ENCODE measurements around the gene UGT1A4. TPM values are rescaled to one million over a fixed set of nuclear protein-coding genes. Genes with fewer than 3 reads are reported as not detected.
A peak's percentile ranks its signal among the peaks of the same experiment; 100 is the strongest.

UGT1A4 gene
- total RNA-seq, 2 experiments from 2014 or later = not detected

DNA sequence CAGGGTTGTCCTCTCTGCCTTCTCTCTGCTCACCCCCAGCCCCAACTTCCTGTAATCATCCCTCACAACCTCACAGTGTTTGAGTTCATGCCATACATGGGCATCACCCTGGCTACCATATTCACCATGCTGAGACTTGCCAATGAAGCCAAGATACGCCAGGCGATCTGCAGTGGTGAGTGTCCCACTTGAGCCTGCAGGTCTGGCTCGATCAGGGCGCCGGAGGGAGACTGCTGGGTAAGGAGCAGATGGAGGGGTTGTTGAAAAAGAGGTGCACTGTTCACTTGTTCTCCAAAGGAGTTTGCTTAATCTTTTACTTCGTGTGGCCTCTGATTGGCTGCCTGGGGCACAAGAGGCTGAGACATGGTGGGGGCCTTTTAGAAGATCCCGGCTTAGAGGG, 74.2 kb downstream of the UGT1A4 start:
- Mint-ChIP-seq H3K27ac (no peak overlapping the region), H3K9me3 (no peaks in the 10 kb centered on the region), H3K4me1 (ENCODE audit: low read depth) (no peaks in the 10 kb centered on the region), H3K4me3 (no peak overlapping the region), H3K27me3 (no peaks in the 10 kb centered on the region), H3K36me3 (ENCODE audit: low read depth) (no peaks in the 10 kb centered on the region)
- ATAC-seq (ENCODE audit: poor library complexity) = no peak
- intact Hi-C loops (cut with DNase I, micrococcal nuclease) = no loop called here
- Histone ChIP-seq H3K4me1 (ENCODE audit: insufficient read depth, low read length) (no peaks in the 10 kb centered on the region), H3K27ac (ENCODE audit: low read depth in 1 of 2, low read length in 2 of 2) (no peak overlapping the region), H3K9me3 (ENCODE audit: control insufficient read depth in 1 of 2, insufficient read depth in 1 of 2, low read length in 2 of 2) (peaks cover 0 to 8% of the 10 kb centered on the region in 2 experiments), H3K36me3 (ENCODE audit: insufficient read depth, low read length) (no peaks in the 10 kb centered on the region), H3K4me3 (ENCODE audit: low read length) (no peak overlapping the region), H3K27me3 (ENCODE audit: control insufficient read depth in 1 of 2, insufficient read depth in 2 of 2, low read length in 2 of 2) (no peaks in the 10 kb centered on the region)
- TF ChIP-seq CTCF (IDR thresholded peaks at IDR 0.05) = no peak
- ChIA-PET POLR2A (no interaction called here), CTCF (no interaction called here)
- DNase-seq = no peak

- no peak overlapping the region for H3K4me3 Mint-ChIP-seq
- no peaks in the 10 kb centered on the region for H3K4me1 Mint-ChIP-seq (ENCODE audit: low read depth)
- DNase-seq (no peak), ATAC-seq (ENCODE audit: poor library complexity) (no peak)
- H3K27me3 ChIP-seq (ENCODE audit: control insufficient read depth in 1 of 2, insufficient read depth in 2 of 2, low read length in 2 of 2) = no peaks in the 10 kb centered on the region
- ChIA-PET POLR2A (no interaction called here), CTCF (no interaction called here)
- H3K27me3 Mint-ChIP-seq = no peaks in the 10 kb centered on the region
- H3K4me1 ChIP-seq (ENCODE audit: insufficient read depth, low read length) = no peaks in the 10 kb centered on the region
- H3K4me3 ChIP-seq (ENCODE audit: low read length) = no peak overlapping the region
- H3K27ac Mint-ChIP-seq = no peak overlapping the region
- peaks cover 0 to 8% of the 10 kb centered on the region in 2 experiments for H3K9me3 ChIP-seq (ENCODE audit: control insufficient read depth in 1 of 2, insufficient read depth in 1 of 2, low read length in 2 of 2)
- no peak overlapping the region for H3K27ac ChIP-seq (ENCODE audit: low read depth in 1 of 2, low read length in 2 of 2)
- H3K36me3 Mint-ChIP-seq (ENCODE audit: low read depth) = no peaks in the 10 kb centered on the region
- intact Hi-C loops (cut with DNase I, micrococcal nuclease) = no loop called here
- no peak for TF ChIP-seq CTCF (IDR thresholded peaks at IDR 0.05)
- H3K9me3 Mint-ChIP-seq = no peaks in the 10 kb centered on the region
- H3K36me3 ChIP-seq (ENCODE audit: insufficient read depth, low read length) = no peaks in the 10 kb centered on the region
These were observed 75.1 kb downstream of the UGT1A4 start for GRCh38 chr2:233793465-233794127.

GRCh38 chr2:233794128-233794658, 75.7 kb downstream of the UGT1A4 start:
- H3K9me3 ChIP-seq (ENCODE audit: control insufficient read depth in 1 of 2, insufficient read depth in 1 of 2, low read length in 2 of 2) = peaks cover 0 to 8% of the 10 kb centered on the region in 2 experiments
- no peaks in the 10 kb centered on the region for H3K4me1 ChIP-seq (ENCODE audit: insufficient read depth, low read length)
- Mint-ChIP-seq H3K27ac (no peak overlapping the region), H3K4me3 (no peak overlapping the region), H3K9me3 (no peaks in the 10 kb centered on the region), H3K4me1 (ENCODE audit: low read depth) (no peaks in the 10 kb centered on the region), H3K36me3 (ENCODE audit: low read depth) (no peaks in the 10 kb centered on the region), H3K27me3 (no peaks in the 10 kb centered on the region)
- no peak overlapping the region for H3K4me3 ChIP-seq (ENCODE audit: low read length)
- peak in 1 of 14 experiments; percentile 26 for DNase-seq
- ChIA-PET CTCF (no interaction called here), POLR2A (no interaction called here)
- TF ChIP-seq CTCF (IDR thresholded peaks at IDR 0.05) = no peak
- H3K27ac ChIP-seq (ENCODE audit: low read depth in 1 of 2, low read length in 2 of 2) = no peak overlapping the region
- H3K27me3 ChIP-seq (ENCODE audit: control insufficient read depth in 1 of 2, insufficient read depth in 2 of 2, low read length in 2 of 2) = no peaks in the 10 kb centered on the region
- no peak for ATAC-seq (ENCODE audit: poor library complexity)
- H3K36me3 ChIP-seq (ENCODE audit: insufficient read depth, low read length) = no peaks in the 10 kb centered on the region
- intact Hi-C loops (cut with DNase I, micrococcal nuclease) = no loop called here

All from CD4-positive, alpha-beta T cell (primary cell).